NCI-H2227 (cell line): ENCODE results near the gene ASCL5.
A peak's percentile ranks its signal among the peaks of the same experiment; 100 is the strongest.

Experiments
- DNase-seq: peaks from one replicate; lab custom pipeline; 2025; ENCODE audit not compliant: unreplicated experiment; lab: John Stamatoyannopoulos, UW

Gene ASCL5

DNA sequence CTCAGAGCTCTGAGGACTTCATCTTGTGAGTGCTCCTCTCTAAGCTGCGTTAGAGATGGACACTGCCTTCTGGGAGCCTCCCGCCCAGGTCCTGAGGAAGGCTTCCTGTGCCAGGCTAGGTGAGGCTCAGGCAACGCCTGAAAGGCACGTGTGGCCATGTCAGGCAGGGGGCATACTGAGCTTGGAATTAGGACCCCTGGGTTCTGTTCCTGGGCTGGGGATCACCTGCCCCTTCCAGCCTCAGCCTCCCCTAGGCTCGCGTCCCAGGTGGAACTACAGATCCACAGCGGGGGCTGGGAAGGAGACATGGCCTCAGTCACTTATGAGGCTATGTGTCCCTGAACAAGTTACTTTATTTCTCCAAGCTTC lies 10.0 kb upstream of the ASCL5 start:
- DNase-seq = no peak

DNA sequence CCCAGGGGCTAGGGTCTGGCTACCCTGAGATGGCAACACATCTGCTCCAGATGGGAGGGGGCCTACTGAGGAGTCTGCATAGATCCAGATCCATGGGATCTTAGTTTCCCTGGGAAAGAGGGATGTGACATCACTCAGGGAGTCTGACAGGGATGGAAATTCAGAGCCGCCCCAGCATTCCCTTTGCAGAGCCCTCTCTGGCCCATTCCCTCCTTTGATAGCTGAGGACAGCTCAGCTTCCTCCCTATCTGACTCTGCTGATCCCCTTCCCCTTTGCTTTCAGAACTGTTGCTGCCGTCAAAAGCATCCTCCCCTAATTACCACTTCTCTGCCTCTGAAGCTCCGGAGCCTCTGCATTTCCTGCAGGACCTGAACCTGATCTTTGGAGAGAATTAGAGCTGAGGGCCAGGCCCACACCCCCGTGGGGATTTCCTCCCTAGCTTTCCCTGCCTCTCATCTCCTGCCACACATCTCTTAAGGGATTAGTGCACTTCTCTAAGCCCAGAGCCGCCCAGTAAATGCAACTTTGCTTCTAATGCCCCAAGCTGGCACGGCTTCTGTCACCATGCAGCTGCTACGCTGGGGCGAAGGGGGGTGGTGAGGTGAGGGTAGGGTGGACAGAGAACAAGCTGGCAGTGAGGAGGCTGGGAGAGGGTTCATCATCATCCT lies 9.5 kb upstream of the ASCL5 start:
- no peak for DNase-seq

DNA sequence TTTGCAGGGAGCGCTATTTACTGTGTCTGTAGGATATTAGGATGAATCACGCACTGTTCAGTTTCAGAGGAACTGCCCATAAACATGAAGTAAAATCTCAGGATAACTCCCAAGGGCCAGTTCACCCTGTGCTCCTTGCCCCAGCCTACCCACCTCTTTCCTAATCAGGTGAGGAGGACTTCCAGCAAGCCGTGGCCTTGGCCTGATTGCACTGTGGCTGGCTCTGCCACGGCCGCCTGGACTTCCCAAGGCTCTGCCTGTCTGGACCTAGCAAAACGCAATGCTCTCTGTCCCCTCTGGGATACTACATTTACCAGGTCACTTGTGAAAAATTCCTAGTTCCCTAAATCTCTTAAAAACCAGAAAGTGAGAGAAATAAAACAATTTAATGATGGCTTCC lies 7.4 kb upstream of the ASCL5 start:
- no peak for DNase-seq

DNA sequence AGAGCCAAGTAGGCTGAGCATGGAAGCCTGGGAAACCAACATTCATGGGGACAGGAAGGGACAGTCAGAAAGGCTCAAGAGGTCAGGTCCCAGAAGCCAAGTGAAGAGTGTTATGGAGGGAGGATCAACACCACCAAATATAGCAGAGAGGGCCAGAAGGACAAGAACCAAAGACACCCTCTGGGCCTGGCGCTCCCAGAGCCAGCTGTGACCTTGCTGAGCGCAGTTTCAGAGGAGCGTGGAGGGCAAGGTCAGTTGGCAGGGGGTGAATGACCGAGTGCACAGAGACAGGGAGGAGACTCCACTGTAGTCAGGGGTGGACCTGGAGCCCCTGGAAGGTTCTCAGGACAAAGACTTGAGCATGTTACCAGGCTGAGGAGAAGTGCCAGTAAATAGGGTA lies 4.4 kb upstream of the ASCL5 start:
- DNase-seq = no peak

DNA sequence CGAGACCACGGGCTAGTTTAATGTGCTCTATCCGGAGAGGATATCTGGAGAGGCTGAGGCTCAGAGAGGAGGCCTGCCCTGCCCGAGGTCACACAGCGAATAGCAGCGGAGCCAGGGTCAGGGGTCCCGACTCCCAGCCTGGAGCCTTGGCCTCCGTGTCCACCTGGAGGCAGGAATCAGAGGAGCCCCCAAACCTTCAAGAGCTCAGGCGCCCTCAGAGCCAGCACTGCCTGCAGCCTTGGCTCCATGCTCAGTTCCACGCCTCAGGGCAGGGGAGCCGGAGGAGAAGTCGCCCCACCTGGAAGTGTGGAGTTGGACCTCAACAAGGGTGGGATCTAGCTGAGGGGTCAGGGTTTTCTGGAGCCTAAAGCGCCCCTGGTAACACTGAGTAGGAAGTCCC lies 2.0 kb upstream of the ASCL5 start:
- DNase-seq = no peak

DNA sequence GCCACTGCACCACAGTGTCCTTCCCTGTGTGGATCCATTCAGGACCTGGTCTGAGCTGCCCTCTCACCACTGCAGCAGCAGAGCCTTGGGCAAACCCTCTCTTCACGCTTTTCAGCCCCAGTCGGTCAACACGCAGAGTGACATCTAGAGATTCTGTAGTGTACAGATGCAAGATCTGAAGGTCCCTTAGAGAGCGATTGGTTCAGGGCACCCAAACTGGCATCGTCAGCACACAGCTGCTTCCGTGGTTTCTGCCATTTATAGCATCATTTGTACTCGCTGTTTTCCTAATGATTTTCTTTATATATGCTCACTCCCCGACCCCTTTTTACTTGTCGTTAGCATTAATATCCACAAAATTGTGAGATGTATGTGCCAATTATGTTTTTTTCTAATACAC lies 1.5 kb upstream of the ASCL5 start:
- no peak for DNase-seq

DNA sequence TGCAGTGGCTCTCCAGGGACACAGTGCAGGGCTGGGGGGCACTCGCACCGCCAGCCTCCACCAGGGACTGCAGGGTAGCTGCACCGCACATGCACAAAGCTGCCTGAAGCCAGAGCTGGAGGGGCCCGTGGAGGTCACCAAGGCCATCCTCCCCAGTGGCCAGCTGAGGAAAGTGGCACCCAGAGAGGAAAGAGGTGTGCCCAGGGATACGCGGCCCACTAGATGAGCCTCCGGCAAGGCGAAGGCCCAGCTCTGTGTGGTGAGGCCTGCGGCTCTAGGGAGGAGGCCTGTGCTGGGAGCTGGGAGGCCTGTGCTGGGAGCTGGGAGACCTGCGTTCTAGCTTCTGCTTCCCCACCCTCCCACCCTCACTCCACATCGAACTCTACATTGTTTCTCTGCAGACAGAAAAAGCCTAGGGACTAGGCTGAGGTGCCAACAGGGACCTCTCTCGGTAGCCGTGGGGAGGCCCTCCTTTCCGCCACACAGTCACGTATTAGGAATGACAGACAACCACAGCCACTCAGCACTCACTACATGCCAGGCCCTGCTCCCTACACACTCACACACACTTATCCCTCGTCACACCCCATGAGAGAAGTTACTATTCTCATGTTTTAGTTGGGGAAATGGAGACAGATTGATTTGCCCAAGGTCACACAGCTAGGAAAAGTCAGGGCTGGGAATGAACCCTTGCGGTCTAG lies 921 bp upstream of the ASCL5 start:
- no peak for DNase-seq

DNA sequence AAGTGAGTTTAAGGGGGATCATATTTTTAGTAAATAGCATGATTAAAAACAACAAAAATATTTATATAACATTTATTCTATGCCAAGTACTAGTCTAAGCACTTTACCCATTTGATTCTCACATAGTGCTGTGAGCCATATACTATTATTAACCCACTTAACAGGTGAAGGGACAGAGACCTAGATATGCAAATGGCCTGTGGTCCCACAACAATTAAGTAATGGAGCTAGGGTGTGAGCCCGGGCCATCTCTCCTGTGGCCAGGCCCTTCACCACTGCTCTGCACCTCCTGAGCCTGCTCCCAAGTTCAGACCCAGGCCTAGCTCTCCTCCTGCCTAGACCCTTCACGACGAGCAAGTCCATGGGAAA lies 537 bp downstream of the ASCL5 start:
- DNase-seq = no peak

DNA sequence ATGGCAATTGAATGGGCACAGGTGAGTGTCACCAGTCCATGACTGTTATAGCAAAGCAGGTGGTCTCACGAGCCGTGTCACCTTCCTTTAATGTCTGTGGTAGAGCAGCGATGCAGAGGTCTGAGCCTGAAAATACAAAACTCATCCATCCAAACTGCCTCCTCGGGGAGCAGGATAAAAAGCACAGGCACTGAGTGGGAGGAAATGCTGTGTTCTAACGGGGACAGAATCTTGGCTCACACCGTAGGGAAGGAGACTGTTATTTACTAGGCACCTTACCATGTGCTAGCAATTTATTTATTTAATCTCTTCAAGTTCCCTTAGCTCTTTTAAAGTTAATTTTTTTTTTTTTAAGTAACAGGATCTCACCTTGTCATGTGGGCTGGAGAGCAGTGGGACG lies 1.2 kb downstream of the ASCL5 start:
- DNase-seq = no peak

DNA sequence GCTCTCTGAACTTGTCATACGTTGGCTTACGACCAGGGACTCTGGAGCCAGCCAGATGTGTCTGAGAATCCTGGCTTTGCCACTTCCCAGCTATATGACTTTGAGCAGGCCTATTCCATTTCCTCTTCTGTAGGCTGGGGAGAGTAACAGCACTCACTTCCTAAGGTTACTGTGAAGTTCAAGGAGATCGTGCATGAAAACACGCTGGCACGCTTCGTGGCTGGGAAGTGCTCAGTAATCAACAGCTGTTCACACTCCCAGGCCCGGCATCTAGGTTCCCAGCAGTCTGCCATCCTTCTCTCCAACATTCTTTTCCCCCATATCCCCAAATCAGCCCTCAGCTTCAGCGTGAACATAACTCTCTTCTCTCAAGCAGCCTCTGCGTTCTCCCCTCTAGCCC lies 2.0 kb downstream of the ASCL5 start:
- DNase-seq = no peak

DNA sequence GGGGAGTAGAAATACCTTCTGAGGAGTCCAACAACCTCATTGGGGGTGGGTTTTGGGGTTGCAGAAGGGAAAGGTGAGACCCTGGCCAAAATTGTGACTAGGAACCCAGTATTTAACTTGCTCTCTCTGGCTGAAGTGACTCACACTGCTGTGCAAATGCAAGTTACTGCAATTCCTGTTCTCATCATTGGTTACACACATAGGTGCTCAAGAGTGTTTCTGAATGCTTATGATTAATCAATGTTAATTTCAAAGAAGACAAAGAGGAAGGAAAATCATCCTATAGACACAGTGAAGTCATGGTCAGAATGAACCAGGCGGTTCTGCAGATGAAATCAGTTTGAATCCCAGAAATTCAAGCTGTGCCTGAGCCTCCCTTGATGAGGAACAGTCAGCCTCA lies 3.1 kb downstream of the ASCL5 start:
- DNase-seq = no peak

DNA sequence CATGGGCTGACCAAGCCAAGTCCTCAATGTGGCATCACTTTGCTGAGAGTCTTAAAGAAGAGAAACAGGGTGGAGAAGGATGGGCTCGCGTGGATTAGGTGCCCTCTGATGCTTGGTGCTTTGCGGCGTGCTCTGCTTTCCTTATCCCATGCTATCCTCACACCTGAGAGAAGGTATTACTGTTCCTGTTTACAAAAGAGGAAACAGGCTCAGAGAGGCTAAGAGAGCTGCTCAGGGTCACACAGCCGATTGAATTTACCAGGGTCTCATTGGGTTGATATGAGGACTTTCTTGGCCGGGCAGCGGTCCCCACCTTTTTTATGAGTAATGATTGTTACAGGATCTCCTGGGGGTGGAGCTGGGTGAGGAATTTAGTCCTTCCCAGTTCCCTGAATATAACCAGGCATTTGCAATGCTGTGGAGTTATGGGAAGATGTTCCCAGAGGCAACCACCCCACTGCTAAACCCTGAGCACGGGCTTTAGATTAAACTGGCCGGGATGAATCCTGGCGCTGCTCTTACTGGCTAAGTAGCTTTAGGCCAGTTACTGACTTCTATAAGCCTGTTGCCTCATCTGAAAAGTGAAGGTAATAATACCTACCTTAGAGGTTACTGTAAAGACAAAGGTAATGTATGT lies 4.5 kb downstream of the ASCL5 start:
- no peak for DNase-seq

DNA sequence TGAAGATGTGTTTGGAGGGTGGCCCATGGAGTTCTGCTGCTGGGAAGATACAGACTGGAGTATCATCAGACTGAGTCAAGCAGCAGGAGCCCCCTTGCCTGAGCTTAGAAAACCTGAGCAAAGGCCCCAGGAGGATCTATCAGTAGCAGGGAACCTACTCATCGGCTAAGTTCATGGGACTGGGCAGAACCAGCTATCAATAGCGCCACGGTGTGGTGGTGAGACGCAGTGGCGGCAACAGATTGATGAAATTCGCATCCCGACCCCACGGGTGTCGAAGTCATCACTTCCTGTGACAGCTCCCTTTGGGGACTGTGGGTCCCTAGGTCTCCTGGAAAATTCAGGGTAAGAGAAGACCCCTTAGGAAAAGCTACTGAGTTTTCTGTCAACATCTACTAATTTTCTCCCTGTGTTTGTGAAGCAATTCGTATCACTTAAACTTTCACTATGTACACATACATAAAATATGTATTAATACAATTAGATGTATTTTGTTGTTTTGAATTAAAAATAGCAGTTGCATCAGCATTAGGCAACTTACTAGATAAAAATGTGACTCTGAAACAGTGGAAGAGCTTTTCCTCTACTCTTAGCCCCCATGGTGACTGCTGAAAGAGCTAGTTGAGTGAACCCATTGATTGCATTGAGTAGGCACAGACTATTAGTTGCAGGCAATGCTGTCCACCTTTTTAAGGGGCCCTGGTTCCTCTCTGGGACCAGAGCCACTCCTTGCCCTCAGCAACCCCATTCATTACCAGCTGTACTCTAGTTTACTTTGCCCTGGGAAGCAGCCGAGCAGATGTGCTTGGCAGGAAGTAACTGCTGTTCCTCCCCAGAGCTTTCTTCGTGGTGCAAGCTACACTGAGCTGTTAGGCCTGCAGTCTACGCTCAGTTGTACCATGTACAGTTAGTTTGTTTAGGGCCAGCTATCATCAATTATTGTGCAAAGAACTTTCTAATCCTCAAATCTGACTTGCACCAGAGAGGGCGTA lies 7.5 kb downstream of the ASCL5 start:
- peak; percentile 20 for DNase-seq

DNA sequence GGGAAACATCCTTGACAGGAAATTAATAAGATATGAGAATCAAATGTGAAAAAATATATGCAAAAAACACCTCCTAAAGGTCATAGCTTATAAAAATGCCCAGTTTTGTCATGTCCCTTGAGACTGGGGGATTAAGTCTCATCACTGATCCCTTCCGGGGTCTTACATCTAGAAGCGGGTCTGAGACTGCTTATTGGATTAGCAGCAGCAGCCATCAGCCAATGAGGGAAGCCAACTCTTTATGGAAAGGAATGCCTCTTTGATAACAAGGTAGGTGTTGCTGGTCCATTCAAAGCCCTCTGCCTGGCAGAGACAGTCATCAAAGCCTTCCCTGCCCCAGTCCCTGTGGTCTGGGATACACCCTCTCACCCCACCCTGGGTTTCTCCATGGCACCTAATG lies 10.9 kb downstream of the ASCL5 start:
- DNase-seq = no peak

DNA sequence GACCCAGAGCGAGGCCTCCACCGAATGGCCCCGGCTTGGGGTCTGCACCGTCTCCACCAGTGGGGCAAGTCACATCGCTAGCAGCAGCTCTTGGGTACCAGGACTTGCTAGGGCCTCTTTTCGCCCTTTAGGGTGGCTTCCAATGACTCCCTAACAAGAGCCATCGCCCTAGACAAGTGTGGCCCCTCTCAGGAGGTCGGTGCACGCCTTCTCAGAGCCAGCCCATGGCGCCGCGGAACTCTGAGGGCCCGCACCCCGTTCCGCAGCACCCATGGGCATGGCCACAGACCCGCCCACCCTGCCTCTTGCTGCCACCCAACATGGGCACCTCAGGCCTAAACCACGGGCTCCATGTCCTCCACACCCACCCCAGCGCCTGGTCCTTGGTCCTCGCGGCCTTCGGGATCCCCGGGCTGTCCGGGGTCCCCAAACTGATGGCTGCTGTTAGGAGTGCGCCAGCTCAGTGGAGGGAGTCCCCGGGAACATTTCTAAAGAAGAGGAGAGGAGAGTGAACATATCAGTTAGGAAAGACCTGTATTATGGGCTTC lies 11.5 kb downstream of the ASCL5 start:
- no peak for DNase-seq

DNA sequence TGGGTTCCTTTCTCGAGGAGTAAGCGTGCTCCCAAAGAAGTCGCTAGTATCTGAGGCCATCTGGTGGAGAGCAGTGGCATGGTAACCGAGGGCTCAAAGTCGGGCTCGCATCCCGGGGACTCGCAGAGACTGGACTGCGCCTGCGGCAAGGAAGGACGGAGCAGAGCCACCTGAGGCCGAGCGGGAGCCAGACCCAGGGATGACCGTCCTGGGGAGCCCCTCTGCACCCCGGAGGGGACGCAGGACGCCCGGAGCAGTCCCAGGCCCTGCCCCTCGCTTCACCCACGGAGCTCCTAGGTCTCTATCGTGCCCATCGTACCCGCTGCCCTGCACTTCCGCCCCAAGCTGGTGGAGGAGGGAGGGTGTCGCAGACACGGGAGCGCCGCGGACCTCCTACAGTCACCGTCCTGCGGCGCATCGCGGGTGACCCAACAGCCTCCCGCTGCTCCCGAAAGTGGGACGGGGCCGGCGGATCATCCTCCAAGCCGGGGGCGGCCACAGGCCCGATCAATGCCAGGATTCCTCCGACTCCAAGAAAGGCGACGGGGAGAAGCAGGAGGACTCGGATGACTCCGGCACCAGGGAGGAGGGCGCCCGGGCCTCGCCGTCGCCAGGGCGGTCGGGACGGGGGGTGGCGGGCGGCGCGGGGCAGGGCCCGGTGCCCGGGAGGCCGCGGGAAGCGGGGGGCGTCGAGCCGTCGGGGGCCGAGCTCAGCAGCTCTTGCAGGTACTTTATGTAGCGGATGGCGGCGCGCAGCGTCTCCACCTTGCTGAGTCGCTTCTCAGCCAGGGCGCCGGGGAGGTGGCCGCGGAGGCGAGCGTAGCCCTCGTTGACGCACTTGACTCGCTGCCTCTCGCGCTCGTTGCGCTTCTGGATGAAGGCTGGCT lies 12.5 kb downstream of the ASCL5 start:
- peak; percentile 97 for DNase-seq

DNA sequence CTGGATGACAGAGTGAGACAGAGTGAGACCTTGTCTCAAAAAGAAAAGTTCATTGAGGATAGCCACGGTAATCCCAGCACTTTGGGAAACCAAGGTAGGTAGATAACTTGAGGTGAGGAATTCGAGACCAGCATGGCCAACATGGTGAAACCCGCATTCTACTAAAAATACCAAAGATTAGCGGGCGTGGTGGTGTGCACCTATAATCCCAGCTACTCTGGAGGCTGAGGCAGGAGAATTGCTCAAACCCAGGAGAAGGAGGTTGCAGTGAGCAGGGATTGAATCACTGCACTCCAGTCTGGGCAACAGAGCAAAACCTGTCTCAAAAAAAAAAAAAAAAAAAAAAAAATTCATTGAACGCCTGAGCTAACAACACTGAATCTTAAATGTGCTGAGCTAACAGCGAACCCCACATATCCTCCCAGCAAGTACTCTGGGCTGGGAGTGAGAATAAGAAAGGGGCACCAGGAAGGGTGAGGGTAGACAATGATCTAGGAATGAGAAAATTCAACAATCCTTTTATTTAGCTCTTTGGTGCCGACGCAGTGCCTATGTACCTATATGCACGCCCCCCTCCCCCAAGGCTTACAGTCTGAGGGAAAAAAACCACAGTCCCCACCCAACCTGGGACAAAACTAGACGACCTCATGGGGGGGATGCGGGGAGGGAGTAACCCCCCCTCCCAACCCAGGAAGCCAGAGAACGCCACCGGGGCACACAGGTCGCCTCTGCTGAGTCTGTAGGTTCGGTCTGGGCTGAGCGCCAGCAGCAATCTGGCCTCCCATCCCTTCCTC lies 13.3 kb downstream of the ASCL5 start:
- DNase-seq = no peak

DNA sequence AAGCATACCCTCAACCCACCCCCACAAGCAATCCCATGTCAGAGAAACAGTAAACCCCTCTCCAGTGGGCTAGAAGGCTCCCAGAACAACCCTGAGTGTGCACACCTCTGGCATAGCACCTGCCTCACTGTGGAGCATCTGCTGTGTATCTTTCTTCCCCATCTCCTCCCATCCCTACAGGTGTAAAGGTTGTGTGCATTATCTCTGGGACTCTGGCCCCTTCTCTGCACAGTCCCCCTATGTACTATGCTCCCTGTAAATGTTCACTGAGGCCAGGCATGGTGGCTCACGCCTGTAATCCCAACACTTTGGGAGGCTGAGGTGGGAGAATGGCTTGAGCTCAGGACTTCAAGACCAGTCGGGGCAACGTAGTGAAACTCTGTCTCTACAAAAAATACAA lies 14.1 kb downstream of the ASCL5 start:
- DNase-seq = no peak

DNA sequence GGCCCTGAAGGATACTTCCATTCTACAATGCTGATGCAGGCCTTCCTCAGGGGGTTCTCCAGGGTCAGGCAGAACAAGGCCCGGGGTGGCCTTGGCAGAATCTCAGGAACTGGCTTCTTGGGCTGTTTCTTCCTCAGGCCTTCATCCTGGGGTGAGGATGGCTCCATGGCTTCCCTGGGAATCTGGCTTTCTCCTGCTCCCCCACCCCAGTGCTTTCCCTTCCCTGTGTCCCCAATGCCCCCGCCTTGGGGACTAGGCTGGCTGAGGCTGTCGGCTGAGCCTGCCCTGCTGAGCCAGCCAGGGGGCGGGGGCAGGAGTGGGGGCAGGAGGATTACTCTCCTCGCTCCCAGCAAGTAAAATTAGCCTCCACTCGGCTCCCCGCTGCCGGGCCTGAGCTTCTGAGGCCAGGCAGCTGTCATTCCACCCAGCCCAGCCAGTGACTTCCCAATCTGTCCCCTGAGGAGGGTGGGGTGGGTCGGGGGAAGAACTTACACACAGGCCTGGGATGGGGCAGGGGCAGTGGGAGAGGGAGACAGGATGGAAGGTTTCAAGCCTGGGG lies 14.7 kb downstream of the ASCL5 start, which contains the start of gene CACNA1S:
Gene CACNA1S, minus strand, starts transcription at position 254 of the 559 bp plus-strand sequence. Its CDS starts 87 bp downstream, at position 167.
- DNase-seq = peak; percentile 47
